HepG2 (cell line): ENCODE measurements around the gene TMEM80. TPM values are rescaled to one million over a fixed set of nuclear protein-coding genes. Genes with fewer than 3 reads are reported as not detected.

Source experiments
- AKAP8 ChIP-seq: sonication (generic); formaldehyde crosslinking; IDR thresholded peaks from 2 replicates; pipeline ENCODE4 v1.5.1; 2020; ENCODE audit warnings: mild to moderate bottlenecking, missing genetic modification reagents
- CENPX ChIP-seq: sonication (generic); formaldehyde crosslinking; IDR thresholded peaks from 2 replicates; pipeline ENCODE4 v1.9.0; 2021; ENCODE audit warnings: mild to moderate bottlenecking, missing genetic modification reagents, moderate library complexity
- FLYWCH1 ChIP-seq: sonication (generic); formaldehyde crosslinking; IDR thresholded peaks from 2 replicates; pipeline ENCODE4 v1.8.1; 2023; ENCODE audit warnings: mild to moderate bottlenecking, missing genetic modification reagents
- ZNF292 ChIP-seq: sonication (generic); formaldehyde crosslinking; IDR thresholded peaks from 2 replicates; pipeline ENCODE4 v1.8.1; 2022; ENCODE audit warnings: mild to moderate bottlenecking, low read depth, missing genetic modification reagents, borderline replicate concordance
- ZNF713 ChIP-seq: sonication (generic); formaldehyde crosslinking; IDR thresholded peaks from 2 replicates; pipeline ENCODE4 v1.4.0; 2020; ENCODE audit warnings: mild to moderate bottlenecking, missing genetic modification reagents
- polyA plus RNA-seq, 8 experiments: library from polyadenylated mRNA; depleted of rRNA in 3 of 8; stranded (reverse) in 7 of 8; unstranded in 1 of 8; fragments of >200 nt; fragmentation: Illumina TruSeq in 4 of 8; extraction: Trizol in 4 of 8; gene quantifications; 2 replicates each; pipeline versions ENCODE4 v1.2.1 to v1.2.3, GENCODE V29; 2011 to 2016; ENCODE audit warnings: low read depth in 4 of 8, missing spikeins in 1 of 8, mixed read lengths in 1 of 8; ENCODE audit not compliant: insufficient read depth in 1 of 8
- total RNA-seq, 5 experiments: library from RNA; depleted of rRNA; stranded (reverse); fragments of >200 nt; fragmentation: Illumina TruSeq; extraction: Trizol; gene quantifications; 2 replicates each; pipeline ENCODE4 v1.2.3, GENCODE V29; 2016; ENCODE audit warnings: low read depth in 1 of 5
- TF ChIP-seq, protein P1 (sequence below): sonication (generic); formaldehyde crosslinking; IDR thresholded peaks from 2 replicates; pipeline ENCODE4 v1.5.1; 2020; ENCODE audit warnings: mild to moderate bottlenecking, missing genetic modification reagents, borderline replicate concordance
- TF ChIP-seq, protein P2 (sequence below), 2 experiments: fragments of 450-650 bp in 1 of 2; sonication (generic) in 1 of 2; formaldehyde crosslinking; IDR thresholded peaks; 2 replicates each; pipeline versions ENCODE4 v1.5.0 to v1.8.0; 2020 to 2022; ENCODE audit warnings: mild to moderate bottlenecking in 1 of 2, missing genetic modification reagents in 1 of 2
- TF ChIP-seq, protein P3 (sequence below): sonication (generic); formaldehyde crosslinking; conservative IDR thresholded peaks from 2 replicates; pipeline ENCODE4 v1.8.1; 2023; ENCODE audit warnings: missing genetic modification reagents
- TF ChIP-seq, protein P4 (sequence below): sonication (generic); formaldehyde crosslinking; IDR thresholded peaks from 2 replicates; pipeline ENCODE4 v1.4.0; 2020; ENCODE audit warnings: mild to moderate bottlenecking, low read depth, missing genetic modification reagents
- TF ChIP-seq, protein P5 (sequence below): sonication (generic); formaldehyde crosslinking; IDR thresholded peaks from 2 replicates; pipeline ENCODE4 v1.4.0; 2020; ENCODE audit warnings: mild to moderate bottlenecking, missing genetic modification reagents
- TF ChIP-seq, protein P6 (sequence below), 2 experiments: sonication (generic) in 1 of 2; formaldehyde crosslinking in 1 of 2; IDR thresholded peaks; 2 replicates each; pipeline versions ENCODE4 v1.5.1 to v1.6.1; 2011 to 2020; ENCODE audit warnings: borderline replicate concordance in 1 of 2, low read depth in 1 of 2, low read length in 1 of 2, mild to moderate bottlenecking in 1 of 2, missing genetic modification reagents in 1 of 2, moderate library complexity in 1 of 2

Gene TMEM80
- total and polyA plus RNA-seq, 2 of the 13 experiments (the other 11 are each of a cell fraction or from before 2014, with no cell fraction given): 5.6 to 17.1 TPM

DNA sequence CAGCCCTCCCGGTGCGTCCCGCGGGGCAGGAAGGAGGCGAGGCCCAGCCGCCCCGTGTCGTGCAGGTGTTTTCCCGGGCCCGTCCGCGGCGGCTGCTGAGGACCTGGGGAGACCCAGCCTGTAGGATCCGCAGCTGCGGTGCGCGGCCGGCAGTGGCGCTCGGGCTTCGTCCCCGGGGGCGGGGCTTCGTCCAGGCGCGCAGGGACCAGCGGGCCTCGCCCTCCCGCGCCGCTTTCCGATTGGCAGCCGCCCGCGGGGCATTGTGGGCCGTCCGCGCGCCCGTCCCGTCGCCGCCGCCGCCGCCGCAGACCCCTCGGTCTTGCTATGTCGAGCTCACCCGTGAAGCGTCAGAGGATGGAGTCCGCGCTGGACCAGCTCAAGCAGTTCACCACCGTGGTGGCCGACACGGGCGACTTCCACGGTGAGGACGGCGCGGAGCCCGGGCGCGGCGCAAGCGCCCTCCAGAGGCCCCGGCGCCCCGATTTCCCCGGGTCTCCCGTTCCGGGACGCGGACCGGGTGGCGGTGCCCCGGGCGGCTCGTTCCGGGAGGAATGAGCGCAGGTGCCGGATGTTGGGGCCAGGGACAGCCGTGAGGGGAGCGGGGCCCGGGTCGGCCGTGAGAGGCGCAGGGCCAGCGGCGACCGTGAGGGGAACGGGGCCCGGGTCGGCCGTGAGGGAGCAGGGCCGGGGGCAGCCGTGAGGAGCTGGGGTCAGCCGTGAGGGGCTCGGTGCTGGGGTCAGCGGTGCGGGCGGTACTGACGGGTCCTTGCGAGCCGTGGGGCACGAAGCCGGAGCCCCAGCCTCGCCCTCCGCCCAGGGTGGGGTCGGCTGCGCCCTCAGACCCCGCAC is 51.8 kb downstream of the TMEM80 start, which contains the start of gene TALDO1 (continued):
- TF ChIP-seq, protein P1, sequence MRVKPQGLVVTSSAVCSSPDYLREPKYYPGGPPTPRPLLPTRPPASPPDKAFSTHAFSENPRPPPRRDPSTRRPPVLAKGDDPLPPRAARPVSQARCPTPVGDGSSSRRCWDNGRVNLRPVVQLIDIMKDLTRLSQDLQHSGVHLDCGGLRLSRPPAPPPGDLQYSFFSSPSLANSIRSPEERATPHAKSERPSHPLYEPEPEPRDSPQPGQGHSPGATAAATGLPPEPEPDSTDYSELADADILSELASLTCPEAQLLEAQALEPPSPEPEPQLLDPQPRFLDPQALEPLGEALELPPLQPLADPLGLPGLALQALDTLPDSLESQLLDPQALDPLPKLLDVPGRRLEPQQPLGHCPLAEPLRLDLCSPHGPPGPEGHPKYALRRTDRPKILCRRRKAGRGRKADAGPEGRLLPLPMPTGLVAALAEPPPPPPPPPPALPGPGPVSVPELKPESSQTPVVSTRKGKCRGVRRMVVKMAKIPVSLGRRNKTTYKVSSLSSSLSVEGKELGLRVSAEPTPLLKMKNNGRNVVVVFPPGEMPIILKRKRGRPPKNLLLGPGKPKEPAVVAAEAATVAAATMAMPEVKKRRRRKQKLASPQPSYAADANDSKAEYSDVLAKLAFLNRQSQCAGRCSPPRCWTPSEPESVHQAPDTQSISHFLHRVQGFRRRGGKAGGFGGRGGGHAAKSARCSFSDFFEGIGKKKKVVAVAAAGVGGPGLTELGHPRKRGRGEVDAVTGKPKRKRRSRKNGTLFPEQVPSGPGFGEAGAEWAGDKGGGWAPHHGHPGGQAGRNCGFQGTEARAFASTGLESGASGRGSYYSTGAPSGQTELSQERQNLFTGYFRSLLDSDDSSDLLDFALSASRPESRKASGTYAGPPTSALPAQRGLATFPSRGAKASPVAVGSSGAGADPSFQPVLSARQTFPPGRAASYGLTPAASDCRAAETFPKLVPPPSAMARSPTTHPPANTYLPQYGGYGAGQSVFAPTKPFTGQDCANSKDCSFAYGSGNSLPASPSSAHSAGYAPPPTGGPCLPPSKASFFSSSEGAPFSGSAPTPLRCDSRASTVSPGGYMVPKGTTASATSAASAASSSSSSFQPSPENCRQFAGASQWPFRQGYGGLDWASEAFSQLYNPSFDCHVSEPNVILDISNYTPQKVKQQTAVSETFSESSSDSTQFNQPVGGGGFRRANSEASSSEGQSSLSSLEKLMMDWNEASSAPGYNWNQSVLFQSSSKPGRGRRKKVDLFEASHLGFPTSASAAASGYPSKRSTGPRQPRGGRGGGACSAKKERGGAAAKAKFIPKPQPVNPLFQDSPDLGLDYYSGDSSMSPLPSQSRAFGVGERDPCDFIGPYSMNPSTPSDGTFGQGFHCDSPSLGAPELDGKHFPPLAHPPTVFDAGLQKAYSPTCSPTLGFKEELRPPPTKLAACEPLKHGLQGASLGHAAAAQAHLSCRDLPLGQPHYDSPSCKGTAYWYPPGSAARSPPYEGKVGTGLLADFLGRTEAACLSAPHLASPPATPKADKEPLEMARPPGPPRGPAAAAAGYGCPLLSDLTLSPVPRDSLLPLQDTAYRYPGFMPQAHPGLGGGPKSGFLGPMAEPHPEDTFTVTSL (CRISPR knock-in tag): no peak
- TF ChIP-seq, protein P2, sequence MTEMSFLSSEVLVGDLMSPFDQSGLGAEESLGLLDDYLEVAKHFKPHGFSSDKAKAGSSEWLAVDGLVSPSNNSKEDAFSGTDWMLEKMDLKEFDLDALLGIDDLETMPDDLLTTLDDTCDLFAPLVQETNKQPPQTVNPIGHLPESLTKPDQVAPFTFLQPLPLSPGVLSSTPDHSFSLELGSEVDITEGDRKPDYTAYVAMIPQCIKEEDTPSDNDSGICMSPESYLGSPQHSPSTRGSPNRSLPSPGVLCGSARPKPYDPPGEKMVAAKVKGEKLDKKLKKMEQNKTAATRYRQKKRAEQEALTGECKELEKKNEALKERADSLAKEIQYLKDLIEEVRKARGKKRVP (CRISPR knock-in tag; IDR thresholded peaks at IDR 0.05): no peak
- TF ChIP-seq ZNF713 (CRISPR knock-in tag) (peak; percentile 75; the same call in 1 of the 2 replicates), CENPX (CRISPR knock-in tag) (no peak), ZNF292 (no peak), FLYWCH1 (no peak), AKAP8 (no peak)
- TF ChIP-seq, protein P3, sequence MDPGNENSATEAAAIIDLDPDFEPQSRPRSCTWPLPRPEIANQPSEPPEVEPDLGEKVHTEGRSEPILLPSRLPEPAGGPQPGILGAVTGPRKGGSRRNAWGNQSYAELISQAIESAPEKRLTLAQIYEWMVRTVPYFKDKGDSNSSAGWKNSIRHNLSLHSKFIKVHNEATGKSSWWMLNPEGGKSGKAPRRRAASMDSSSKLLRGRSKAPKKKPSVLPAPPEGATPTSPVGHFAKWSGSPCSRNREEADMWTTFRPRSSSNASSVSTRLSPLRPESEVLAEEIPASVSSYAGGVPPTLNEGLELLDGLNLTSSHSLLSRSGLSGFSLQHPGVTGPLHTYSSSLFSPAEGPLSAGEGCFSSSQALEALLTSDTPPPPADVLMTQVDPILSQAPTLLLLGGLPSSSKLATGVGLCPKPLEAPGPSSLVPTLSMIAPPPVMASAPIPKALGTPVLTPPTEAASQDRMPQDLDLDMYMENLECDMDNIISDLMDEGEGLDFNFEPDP: no peak; the same call in 1 of the 2 replicates
- TF ChIP-seq, protein P4, sequence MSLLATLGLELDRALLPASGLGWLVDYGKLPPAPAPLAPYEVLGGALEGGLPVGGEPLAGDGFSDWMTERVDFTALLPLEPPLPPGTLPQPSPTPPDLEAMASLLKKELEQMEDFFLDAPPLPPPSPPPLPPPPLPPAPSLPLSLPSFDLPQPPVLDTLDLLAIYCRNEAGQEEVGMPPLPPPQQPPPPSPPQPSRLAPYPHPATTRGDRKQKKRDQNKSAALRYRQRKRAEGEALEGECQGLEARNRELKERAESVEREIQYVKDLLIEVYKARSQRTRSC (CRISPR knock-in tag): no peak
- TF ChIP-seq, protein P5, sequence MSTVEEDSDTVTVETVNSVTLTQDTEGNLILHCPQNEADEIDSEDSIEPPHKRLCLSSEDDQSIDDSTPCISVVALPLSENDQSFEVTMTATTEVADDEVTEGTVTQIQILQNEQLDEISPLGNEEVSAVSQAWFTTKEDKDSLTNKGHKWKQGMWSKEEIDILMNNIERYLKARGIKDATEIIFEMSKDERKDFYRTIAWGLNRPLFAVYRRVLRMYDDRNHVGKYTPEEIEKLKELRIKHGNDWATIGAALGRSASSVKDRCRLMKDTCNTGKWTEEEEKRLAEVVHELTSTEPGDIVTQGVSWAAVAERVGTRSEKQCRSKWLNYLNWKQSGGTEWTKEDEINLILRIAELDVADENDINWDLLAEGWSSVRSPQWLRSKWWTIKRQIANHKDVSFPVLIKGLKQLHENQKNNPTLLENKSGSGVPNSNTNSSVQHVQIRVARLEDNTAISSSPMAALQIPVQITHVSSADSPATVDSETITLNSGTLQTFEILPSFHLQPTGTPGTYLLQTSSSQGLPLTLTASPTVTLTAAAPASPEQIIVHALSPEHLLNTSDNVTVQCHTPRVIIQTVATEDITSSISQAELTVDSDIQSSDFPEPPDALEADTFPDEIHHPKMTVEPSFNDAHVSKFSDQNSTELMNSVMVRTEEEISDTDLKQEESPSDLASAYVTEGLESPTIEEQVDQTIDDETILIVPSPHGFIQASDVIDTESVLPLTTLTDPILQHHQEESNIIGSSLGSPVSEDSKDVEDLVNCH: no peak
- TF ChIP-seq, protein P6, sequence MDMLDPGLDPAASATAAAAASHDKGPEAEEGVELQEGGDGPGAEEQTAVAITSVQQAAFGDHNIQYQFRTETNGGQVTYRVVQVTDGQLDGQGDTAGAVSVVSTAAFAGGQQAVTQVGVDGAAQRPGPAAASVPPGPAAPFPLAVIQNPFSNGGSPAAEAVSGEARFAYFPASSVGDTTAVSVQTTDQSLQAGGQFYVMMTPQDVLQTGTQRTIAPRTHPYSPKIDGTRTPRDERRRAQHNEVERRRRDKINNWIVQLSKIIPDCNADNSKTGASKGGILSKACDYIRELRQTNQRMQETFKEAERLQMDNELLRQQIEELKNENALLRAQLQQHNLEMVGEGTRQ (IDR thresholded peaks at IDR 0.05; ENCODE audit: low read depth, low read length): no peak
- TF ChIP-seq, protein P6 (CRISPR knock-in tag; IDR thresholded peaks at IDR 0.05; ENCODE audit: borderline replicate concordance): no peak
